Measurements from ENCODE around the gene TMEM135.

DNA sequence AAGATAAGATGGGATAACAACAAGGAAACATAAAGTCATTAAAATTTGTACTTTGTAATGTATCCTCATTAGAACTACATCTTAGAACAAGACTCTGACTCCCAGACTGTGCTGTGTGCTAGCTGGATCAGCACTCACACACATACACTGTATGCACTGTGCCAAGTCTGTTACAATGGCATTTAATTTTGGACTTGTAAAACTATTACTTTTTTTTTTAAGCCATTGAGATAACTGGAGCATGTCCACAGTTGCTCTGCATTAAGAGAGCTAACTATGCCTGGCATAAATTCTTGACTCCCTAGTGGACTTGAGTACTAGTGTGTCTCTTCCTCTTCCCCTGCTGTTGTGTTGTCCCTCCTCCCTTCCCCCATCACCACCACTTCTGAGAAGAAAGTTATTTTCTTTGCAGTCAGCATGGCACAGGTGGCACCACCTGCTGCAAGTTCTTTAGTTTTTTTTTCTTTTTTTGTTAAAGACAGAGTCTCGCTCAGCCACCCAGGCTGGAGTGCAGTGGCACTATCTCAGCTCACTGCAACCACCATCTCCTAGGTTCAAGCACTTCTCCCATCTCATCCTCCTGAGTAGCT lies 268.6 kb downstream of the TMEM135 start:
- TF ChIP-seq EZH2 (IDR thresholded peaks at IDR 0.05; ENCODE audit: insufficient read depth, poor library complexity, severe bottlenecking), result no peak
- no peak for TF ChIP-seq EZH2phosphoT487 (IDR thresholded peaks at IDR 0.05; ENCODE audit: insufficient read depth, low read depth)
